Uterus (tissue), 4 donors: ENCODE results near the gene BAHCC1. TPM values are rescaled to one million over a fixed set of nuclear protein-coding genes. Genes with fewer than 3 reads are reported as not detected.

ENCODE experiments used
- DNase-seq, 2 donors: peaks; one replicate each; pipeline ENCODE4 v3.0.0-alpha.2; 2019 to 2020
- H3K27ac ChIP-seq, 2 donors: fragments of 200-600 bp; sonication (generic); 1 replicate in 1 of 2; 2 replicates in 1 of 2; pipeline ENCODE4 v1.5.1; 2016 to 2018
- H3K27me3 ChIP-seq, 2 donors: fragments of 200-600 bp; sonication (generic); one replicate each; pipeline ENCODE4 v1.5.1; 2018 to 2019; ENCODE audit warnings: control low read depth in 1 of 2
- H3K36me3 ChIP-seq, 2 donors: fragments of 200-600 bp; sonication (generic); one replicate each; pipeline ENCODE4 v1.5.1; 2019; ENCODE audit warnings: control low read depth in 1 of 2
- H3K4me1 ChIP-seq, 2 donors: fragments of 200-600 bp; sonication (generic); one replicate each; pipeline ENCODE4 v1.5.1; 2018 to 2019; ENCODE audit warnings: control low read depth in 1 of 2
- H3K4me3 ChIP-seq, 2 donors: fragments of 200-600 bp; sonication (generic); 1 replicate in 1 of 2; 2 replicates in 1 of 2; pipeline ENCODE4 v1.5.1; 2018 to 2019; ENCODE audit warnings: mild to moderate bottlenecking in 1 of 2
- H3K9me3 ChIP-seq, 2 donors: fragments of 200-600 bp; sonication (generic); one replicate each; pipeline ENCODE4 v1.5.1; 2019; ENCODE audit warnings: control low read depth in 1 of 2
- POLR2A ChIP-seq, 2 donors: fragments of 450-650 bp; IDR thresholded peaks; one replicate each; pipeline ENCODE4 v1.6.1; 2016; ENCODE audit warnings: antibody characterized with exemption in 2 of 2, mild to moderate bottlenecking in 1 of 2, moderate library complexity in 1 of 2
- intact Hi-C: fragments of 100-400 bp; cut with DNase I; formaldehyde crosslinking; loops from one replicate; pipeline ENCODE4 v1.15.1; 2023; ENCODE audit warnings: low total_unique reads
- total RNA-seq, 4 donors: library from RNA; depleted of rRNA in 3 of 4; stranded (reverse); fragments of >200 nt in 3 of 4; gene quantifications; one replicate each; pipeline versions ENCODE4 v1.1.0 to v1.2.4, GENCODE V29; 2014 to 2023
- TF ChIP-seq, protein P1 (sequence below), 4 experiments: fragments of 200-600 bp in 2 of 4; fragments of 450-650 bp in 2 of 4; sonication (generic) in 2 of 4; IDR thresholded peaks; one replicate each; pipeline ENCODE4 v1.5.1; 2016 to 2019; ENCODE audit warnings: antibody characterized with exemption in 4 of 4, mild to moderate bottlenecking in 2 of 4, moderate library complexity in 1 of 4
- donor health status: DM: yes; HTN: yes; CAD: no.

BAHCC1 gene
- total RNA-seq, 4 donors from 2014 or later, result 1.5 to 34.1 (median 8.5) TPM

DNA sequence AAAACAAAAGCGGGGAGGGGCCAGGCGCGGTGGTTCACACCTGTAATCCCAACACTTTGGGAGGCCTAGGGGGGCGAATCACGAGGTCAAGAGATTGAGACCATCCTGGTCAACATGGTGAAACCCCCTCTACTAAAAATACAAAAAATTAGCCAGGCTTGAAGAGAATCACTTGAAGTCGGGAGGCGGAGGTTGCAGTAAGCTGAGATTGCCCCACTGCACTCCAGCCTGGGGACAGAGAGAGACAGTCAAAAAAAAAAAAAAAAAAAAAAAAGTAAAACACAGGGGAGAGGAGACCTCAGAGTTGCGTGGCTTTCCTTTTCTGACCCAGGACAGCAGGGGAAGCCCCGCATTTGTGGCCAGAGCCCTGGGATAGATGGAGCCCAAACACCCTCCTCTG is 97.4 kb downstream of the BAHCC1 start:
- H3K27me3 ChIP-seq, result no peaks in the 10 kb centered on the region
- DNase-seq, result no peak
- H3K27ac ChIP-seq, result no peak overlapping the region
- no peaks in the 10 kb centered on the region for H3K9me3 ChIP-seq
- peaks cover 0 to 11% of the 10 kb centered on the region in 2 donors for H3K4me1 ChIP-seq
- H3K36me3 ChIP-seq, result no peaks in the 10 kb centered on the region
- no peak overlapping the region for H3K4me3 ChIP-seq
- intact Hi-C loops, result no loop called here
- TF ChIP-seq, protein P1, sequence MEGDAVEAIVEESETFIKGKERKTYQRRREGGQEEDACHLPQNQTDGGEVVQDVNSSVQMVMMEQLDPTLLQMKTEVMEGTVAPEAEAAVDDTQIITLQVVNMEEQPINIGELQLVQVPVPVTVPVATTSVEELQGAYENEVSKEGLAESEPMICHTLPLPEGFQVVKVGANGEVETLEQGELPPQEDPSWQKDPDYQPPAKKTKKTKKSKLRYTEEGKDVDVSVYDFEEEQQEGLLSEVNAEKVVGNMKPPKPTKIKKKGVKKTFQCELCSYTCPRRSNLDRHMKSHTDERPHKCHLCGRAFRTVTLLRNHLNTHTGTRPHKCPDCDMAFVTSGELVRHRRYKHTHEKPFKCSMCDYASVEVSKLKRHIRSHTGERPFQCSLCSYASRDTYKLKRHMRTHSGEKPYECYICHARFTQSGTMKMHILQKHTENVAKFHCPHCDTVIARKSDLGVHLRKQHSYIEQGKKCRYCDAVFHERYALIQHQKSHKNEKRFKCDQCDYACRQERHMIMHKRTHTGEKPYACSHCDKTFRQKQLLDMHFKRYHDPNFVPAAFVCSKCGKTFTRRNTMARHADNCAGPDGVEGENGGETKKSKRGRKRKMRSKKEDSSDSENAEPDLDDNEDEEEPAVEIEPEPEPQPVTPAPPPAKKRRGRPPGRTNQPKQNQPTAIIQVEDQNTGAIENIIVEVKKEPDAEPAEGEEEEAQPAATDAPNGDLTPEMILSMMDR (IDR thresholded peaks at IDR 0.05), result no peak
- TF ChIP-seq POLR2A (IDR thresholded peaks at IDR 0.05), result no peak

GRCh38 chr17:81493198-81494038 is 98.2 kb downstream of the BAHCC1 start:
- DNase-seq, result no peak
- Histone ChIP-seq H3K4me1 (peaks cover 0 to 7% of the 10 kb centered on the region in 2 donors), H3K27ac (no peak overlapping the region), H3K4me3 (no peak overlapping the region), H3K27me3 (no peaks in the 10 kb centered on the region), H3K36me3 (no peaks in the 10 kb centered on the region), H3K9me3 (no peaks in the 10 kb centered on the region)
- no peak for TF ChIP-seq POLR2A (IDR thresholded peaks at IDR 0.05)
- TF ChIP-seq, protein P1 (IDR thresholded peaks at IDR 0.05), result no peak
- intact Hi-C loops, result no loop called here

DNA sequence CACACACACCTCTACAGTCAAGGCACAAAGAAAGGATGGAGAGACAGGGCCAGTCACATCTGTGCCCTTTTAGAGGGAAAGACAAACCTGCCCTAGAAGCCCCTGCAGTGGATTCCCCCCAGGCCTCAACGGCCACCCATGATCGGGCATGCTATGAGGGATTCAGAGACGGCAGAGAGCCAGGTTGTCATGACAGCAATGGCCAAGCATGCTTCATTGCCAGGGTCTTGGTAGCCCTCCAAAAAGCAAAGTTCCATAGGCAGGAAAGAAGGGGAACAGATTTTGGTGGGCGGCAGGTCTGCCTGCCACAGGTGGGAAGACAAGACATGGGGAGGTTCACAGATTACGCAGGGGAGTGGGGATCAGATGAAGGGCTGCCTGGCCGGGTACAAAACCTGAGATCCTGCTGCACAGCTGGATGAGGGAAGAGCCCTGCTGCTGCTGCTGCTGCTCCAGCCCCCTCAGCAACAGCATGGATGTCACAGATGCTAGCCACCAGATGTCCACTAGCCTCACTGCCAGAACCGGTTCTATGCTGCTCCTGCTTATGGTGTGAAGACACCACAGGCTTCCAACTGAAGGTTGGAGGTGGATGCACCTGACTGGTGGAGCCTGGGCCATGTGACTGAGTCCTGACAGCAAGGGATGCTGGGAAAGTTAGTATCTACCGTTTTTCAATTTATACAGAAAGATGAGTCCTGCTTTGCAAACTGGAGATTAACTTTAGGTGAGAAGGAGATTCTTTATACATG is 99.5 kb downstream of the BAHCC1 start:
- DNase-seq, result no peak
- Histone ChIP-seq H3K4me3 (no peak overlapping the region), H3K27me3 (no peaks in the 10 kb centered on the region), H3K36me3 (no peaks in the 10 kb centered on the region), H3K27ac (no peak overlapping the region), H3K9me3 (no peaks in the 10 kb centered on the region), H3K4me1 (no peaks in the 10 kb centered on the region)
- TF ChIP-seq, protein P1 (IDR thresholded peaks at IDR 0.05), result no peak
- no peak for TF ChIP-seq POLR2A (IDR thresholded peaks at IDR 0.05)
- intact Hi-C loops, result no loop called here

DNA sequence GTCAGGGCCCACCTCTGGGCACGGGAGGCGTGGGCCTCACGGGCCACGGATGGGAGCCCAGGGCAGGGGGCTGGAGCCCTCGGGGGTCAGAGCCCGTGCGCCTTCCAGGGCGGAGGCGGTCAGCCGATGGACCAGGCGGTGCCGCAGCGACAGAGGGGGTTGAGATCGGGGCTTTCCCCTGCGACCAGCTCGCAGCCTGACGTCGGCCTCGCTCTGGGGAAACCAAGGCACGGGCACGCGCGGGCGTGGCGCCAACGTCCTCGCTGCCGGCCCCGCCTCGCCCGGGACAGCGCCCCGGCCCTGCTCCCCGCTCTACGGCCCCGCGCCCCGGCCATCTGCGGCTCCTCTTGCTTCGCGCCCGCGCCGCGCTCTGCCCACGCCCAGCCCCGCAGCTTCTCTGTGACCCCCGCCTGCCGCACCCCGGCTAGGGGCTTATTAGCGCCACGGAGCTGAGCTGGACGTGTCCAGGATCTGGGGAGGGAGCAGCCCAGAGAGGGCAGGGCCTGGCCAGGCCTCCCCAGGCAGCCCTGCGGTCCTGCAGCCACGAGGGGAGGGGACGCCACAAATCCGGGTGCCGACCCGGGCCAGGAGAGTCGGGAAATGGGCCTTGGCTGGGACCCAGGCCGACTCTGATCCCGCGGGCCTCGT is 103.8 kb downstream of the BAHCC1 start:
- H3K9me3 ChIP-seq, result no peaks in the 10 kb centered on the region
- no peaks in the 10 kb centered on the region for H3K4me1 ChIP-seq
- no peaks in the 10 kb centered on the region for H3K36me3 ChIP-seq
- intact Hi-C loops, result no loop called here
- no peak for DNase-seq
- no peaks in the 10 kb centered on the region for H3K27me3 ChIP-seq
- H3K4me3 ChIP-seq, result no peak overlapping the region
- H3K27ac ChIP-seq, result no peak overlapping the region
- TF ChIP-seq, protein P1 (IDR thresholded peaks at IDR 0.05), result no peak
- no peak for TF ChIP-seq POLR2A (IDR thresholded peaks at IDR 0.05)
